ENCODE data around the gene STAG1.

DNA sequence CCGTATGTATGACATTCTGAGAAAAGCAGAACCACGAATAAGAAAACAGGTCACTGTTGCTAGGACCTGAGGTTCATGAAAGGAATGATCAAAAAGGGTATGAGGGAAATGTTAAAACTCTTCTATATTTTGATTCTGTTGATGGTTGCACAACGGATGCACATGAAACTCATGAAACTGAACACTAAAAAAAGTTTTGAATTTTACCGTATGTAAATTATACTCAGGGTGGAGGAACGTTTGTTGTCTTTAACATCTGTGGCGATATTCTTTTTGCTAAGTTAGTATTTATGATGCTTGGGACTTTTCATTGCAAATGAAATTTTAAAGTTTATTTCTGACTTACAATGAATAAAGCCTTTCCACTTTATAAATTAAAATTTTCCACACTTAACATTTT is 55.4 kb downstream of the STAG1 start:
- TF ChIP-seq, protein P1, sequence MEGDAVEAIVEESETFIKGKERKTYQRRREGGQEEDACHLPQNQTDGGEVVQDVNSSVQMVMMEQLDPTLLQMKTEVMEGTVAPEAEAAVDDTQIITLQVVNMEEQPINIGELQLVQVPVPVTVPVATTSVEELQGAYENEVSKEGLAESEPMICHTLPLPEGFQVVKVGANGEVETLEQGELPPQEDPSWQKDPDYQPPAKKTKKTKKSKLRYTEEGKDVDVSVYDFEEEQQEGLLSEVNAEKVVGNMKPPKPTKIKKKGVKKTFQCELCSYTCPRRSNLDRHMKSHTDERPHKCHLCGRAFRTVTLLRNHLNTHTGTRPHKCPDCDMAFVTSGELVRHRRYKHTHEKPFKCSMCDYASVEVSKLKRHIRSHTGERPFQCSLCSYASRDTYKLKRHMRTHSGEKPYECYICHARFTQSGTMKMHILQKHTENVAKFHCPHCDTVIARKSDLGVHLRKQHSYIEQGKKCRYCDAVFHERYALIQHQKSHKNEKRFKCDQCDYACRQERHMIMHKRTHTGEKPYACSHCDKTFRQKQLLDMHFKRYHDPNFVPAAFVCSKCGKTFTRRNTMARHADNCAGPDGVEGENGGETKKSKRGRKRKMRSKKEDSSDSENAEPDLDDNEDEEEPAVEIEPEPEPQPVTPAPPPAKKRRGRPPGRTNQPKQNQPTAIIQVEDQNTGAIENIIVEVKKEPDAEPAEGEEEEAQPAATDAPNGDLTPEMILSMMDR (IDR thresholded peaks at IDR 0.05; ENCODE audit: poor library complexity): no peak
- no peak for TF ChIP-seq EZH2 (IDR thresholded peaks at IDR 0.05; ENCODE audit: borderline replicate concordance)
- no peak for TF ChIP-seq EZH2phosphoT487 (IDR thresholded peaks at IDR 0.05; ENCODE audit: low read depth, severe bottlenecking, unreplicated experiment)

Measured in hepatocyte (in vitro differentiated cells).